GM20000 (cell line): ENCODE results near the gene OSR1.

Source experiments
- DNase-seq: peaks from one replicate; pipeline ENCODE4 v3.0.0; 2012; ENCODE audit warnings: low spot score
- CTCF ChIP-seq: IDR thresholded peaks from 2 replicates; pipeline ENCODE4 v1.5.1; 2012; ENCODE audit warnings: mild to moderate bottlenecking, control low read depth; ENCODE audit errors: extremely low read depth, missing control alignments

Gene OSR1

GRCh38 chr2:19359021-19359357 lies 566 bp upstream of the OSR1 start:
- TF ChIP-seq CTCF, result no peak

GRCh38 chr2:19357402-19358241 lies 801 bp downstream of the OSR1 start:
- peak; percentile 16 for DNase-seq
- no peak for TF ChIP-seq CTCF

More at GRCh38 chr2:19359021-19359357, 566 bp upstream of the OSR1 start:
- DNase-seq, result no peak

- peak; percentile 13 for DNase-seq
- no peak for TF ChIP-seq CTCF
These were observed 1.6 kb downstream of the OSR1 start for GRCh38 chr2:19356545-19357401.

GRCh38 chr2:19355931-19356544 lies 2.4 kb downstream of the OSR1 start:
- DNase-seq, result peak; percentile 13
- no peak for TF ChIP-seq CTCF

- TF ChIP-seq CTCF, result no peak
- peak; percentile 16 for DNase-seq
These were observed 3.0 kb downstream of the OSR1 start for GRCh38 chr2:19355416-19355821.

- TF ChIP-seq CTCF, result no peak
- peak; percentile 13 for DNase-seq
These were observed 3.4 kb downstream of the OSR1 start for GRCh38 chr2:19355014-19355405.

GRCh38 chr2:19353721-19354050 lies 4.7 kb downstream of the OSR1 start:
- no peak for TF ChIP-seq CTCF

More at GRCh38 chr2:19353721-19354050, 4.7 kb downstream of the OSR1 start:
- DNase-seq, result no peak
